Measurements from ENCODE around the gene SLC25A21.

The SLC25A21 gene

DNA sequence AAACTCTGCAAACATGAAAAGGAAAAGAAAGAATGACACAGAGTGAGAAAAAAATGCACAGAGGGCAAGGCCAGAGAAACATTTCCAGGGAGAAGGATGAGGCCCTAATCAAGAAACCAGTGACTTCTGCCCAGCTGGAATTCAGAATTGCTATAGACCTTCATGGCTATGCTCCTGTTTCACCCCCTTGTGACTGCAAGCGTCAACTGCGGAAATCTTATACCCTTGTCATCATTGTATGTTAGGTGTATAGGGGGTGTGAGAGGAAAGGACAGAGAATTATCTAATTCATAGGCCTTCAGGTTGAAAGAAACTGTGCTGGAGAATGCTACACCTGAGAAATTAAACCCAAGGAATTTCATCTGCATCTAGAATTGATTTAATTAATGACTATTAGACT lies 117.5 kb downstream of the SLC25A21 start:
- TF ChIP-seq, protein P1, sequence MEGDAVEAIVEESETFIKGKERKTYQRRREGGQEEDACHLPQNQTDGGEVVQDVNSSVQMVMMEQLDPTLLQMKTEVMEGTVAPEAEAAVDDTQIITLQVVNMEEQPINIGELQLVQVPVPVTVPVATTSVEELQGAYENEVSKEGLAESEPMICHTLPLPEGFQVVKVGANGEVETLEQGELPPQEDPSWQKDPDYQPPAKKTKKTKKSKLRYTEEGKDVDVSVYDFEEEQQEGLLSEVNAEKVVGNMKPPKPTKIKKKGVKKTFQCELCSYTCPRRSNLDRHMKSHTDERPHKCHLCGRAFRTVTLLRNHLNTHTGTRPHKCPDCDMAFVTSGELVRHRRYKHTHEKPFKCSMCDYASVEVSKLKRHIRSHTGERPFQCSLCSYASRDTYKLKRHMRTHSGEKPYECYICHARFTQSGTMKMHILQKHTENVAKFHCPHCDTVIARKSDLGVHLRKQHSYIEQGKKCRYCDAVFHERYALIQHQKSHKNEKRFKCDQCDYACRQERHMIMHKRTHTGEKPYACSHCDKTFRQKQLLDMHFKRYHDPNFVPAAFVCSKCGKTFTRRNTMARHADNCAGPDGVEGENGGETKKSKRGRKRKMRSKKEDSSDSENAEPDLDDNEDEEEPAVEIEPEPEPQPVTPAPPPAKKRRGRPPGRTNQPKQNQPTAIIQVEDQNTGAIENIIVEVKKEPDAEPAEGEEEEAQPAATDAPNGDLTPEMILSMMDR (IDR thresholded peaks at IDR 0.05; ENCODE audit: low read depth, low read length, missing control alignments), result no peak

DNA sequence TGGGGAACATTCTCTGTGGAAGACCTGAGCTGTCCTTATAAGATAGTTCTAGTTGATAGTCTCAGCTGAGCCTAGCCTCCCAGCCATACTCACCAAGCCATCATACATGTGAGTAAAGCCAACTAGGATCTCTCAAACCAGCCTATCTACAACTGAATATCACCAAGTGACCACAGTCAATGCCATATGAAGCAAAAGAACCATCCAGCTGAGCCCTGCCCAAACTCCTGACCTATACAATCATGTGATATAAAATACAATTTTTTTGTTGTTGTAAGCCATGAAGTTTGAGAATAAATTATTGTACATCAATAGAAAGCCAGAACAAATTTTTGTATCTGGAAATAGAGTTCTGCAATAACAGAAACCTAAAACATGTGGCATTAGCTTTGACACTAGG lies 118.3 kb downstream of the SLC25A21 start:
- TF ChIP-seq, protein P1 (IDR thresholded peaks at IDR 0.05; ENCODE audit: low read depth, low read length, missing control alignments), result no peak

More for the DNA sequence above, 117.5 kb downstream of the SLC25A21 start:
- no peak overlapping the region for H3K4me3 ChIP-seq (replicated peaks; ENCODE audit: low read depth, low read length)
- no peak for DNase-seq (ENCODE audit: extremely low read depth, low read depth)

DNA sequence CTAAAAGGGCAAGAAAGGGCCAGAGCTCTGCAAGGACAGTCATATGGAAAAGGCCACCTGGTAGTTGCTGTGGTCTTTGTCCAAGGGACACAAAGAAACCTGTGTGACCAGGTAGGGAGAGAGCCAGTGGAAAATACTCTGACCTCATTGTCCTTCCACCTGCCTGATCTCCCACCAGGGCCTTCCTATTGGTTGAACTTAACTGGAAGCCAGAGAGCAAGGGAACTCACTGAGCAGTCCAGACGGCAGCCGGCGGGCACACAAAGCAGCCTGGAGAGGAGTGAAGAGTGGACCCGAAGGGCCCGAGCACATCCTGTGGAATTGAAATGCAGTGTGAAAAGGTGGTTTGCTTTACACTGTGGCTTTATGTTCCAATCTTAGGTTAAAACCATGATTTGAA lies 120.7 kb downstream of the SLC25A21 start:
- DNase-seq (ENCODE audit: extremely low read depth, low read depth), result no peak
- TF ChIP-seq, protein P1 (IDR thresholded peaks at IDR 0.05; ENCODE audit: low read depth, low read length, missing control alignments), result no peak
- H3K4me3 ChIP-seq (replicated peaks; ENCODE audit: low read depth, low read length), result no peak overlapping the region

More for the DNA sequence above, 118.3 kb downstream of the SLC25A21 start:
- no peak overlapping the region for H3K4me3 ChIP-seq (replicated peaks; ENCODE audit: low read depth, low read length)
- no peak for DNase-seq (ENCODE audit: extremely low read depth, low read depth)

DNA sequence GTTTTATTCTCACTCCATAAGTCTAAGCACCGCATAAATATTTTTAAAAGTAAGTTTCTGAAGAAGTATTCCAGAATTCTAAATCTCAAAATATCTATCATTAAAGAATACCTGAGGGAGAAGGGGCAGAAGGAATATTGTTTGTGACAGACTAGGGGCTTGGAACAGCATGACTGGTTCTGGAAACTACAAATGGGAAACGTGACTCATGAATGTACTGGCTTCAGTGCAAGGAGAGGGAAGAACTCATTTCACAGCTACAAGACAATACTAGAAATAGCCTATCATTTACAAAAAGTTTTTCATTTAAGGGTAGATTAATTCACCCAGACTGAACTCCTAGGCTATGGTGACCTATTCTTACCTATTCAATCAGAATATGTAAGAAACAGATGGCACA lies 121.3 kb downstream of the SLC25A21 start:
- TF ChIP-seq, protein P1 (IDR thresholded peaks at IDR 0.05; ENCODE audit: low read depth, low read length, missing control alignments), result no peak
- H3K4me3 ChIP-seq (replicated peaks; ENCODE audit: low read depth, low read length), result no peak overlapping the region
- no peak for DNase-seq (ENCODE audit: extremely low read depth, low read depth)

DNA sequence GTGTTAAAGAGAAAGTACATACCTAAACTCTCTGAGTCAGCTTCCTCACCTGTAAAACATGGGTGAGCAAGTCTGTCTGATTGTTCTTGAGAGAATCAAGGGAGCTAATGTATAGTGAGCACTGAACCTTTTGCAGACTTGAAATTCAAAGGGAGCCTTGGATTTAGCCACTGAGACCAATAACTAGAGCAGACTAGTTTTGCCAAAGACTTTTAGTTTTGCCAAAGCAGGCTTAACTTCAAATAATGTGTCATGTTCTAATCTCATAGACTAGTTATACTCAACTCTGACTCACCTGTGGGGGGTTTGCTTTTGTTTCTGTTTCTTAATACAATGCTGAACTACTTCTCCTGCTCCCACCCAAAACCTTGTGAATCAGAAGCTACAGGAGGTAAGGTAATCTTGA lies 123.7 kb downstream of the SLC25A21 start:
- TF ChIP-seq, protein P1 (IDR thresholded peaks at IDR 0.05; ENCODE audit: low read depth, low read length, missing control alignments), result no peak
- no peak overlapping the region for H3K4me3 ChIP-seq (replicated peaks; ENCODE audit: low read depth, low read length)
- no peak for DNase-seq (ENCODE audit: extremely low read depth, low read depth)

DNA sequence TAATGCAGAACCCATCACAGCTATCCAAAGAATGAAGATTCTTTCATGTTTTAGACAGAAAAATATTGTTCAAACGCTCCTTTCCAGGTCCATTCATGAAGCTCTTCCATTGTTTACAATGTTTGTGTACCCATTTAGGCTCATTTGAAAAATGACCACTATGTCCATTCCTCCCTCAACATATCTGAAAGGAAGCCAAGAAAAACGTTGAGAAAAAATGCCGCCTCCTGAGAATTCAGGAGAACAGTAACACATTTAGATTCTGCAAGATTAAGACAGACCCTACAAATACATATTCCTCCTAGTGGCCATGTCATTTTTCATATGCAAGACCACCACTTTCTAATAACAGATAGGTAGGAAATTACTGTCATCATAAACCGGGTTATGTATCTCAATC lies 124.4 kb downstream of the SLC25A21 start:
- no peak for DNase-seq (ENCODE audit: extremely low read depth, low read depth)
- no peak overlapping the region for H3K4me3 ChIP-seq (replicated peaks; ENCODE audit: low read depth, low read length)
- TF ChIP-seq, protein P1 (IDR thresholded peaks at IDR 0.05; ENCODE audit: low read depth, low read length, missing control alignments), result no peak

DNA sequence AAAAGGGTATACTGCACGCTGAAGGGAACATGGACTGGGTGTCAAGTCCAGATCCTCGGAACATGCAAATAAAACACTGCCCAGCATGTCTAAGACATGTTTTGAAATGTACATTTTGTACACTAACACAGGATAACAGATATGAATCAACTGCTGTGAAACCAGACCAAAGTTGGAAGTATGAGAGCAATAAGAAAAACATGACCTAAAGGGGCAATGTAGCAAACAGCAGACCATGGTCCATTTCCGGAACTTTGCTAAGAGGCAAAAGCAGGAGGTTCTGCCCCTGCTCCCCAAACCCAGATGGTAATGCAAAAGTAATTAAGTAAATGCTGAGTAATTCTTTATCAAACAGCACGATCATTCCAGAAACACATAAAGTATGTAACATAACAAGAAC lies 125.2 kb downstream of the SLC25A21 start:
- TF ChIP-seq, protein P1 (IDR thresholded peaks at IDR 0.05; ENCODE audit: low read depth, low read length, missing control alignments), result no peak
- DNase-seq (ENCODE audit: extremely low read depth, low read depth), result no peak

More for the DNA sequence above, 125.2 kb downstream of the SLC25A21 start:
- H3K4me3 ChIP-seq (replicated peaks; ENCODE audit: low read depth, low read length), result no peak overlapping the region

Measured in HFF-Myc (cell line).